ENCODE data around the gene ADAP1.
"Not testable (repeated sequence)": the region's sequence is repeated elsewhere in the genome, so short reads cannot be mapped to it uniquely, and the experiment has no call there.

GRCh38 chr7:959740-960139 is 5.3 kb upstream of the ADAP1 start:
- TF ChIP-seq CTCF (conservative IDR thresholded peaks at IDR 0.05; ENCODE audit: low read depth, low read length); EZH2 (IDR thresholded peaks at IDR 0.05; ENCODE audit: borderline replicate concordance, low read depth, low read length, poor library complexity, severe bottlenecking): not testable (repeated sequence)

Measured in A673 (cell line).